ENCODE results near the gene EFR3B. TPM values are rescaled to one million over a fixed set of nuclear protein-coding genes. Genes with fewer than 3 reads are reported as not detected.

The EFR3B gene
- total RNA-seq, 1 experiment from 2014 or later: 8.9 TPM

DNA sequence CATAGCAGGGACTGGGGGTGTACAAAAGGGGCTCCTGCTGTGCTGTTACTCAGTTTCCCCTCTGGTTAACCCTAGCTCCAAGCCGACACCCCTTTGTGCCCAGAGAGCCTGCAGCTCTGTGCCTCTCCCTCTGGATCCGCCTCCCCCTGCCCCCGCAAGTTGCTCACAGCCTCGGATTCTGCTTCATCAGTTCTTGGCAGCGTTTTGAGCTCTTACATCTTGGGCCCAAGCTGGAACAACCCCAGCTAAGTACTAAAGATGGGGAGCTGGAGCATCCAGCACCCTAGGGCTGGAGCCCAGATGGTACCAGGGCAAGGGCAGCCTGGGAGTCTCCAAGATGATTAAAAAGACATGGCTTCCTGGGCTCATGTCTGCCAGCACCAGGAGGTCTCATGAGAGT, 85.8 kb downstream of the EFR3B start:
- no peak for DNase-seq (ENCODE audit: low spot score)
- Mint-ChIP-seq H3K4me1 (peaks cover 11% of the 10 kb centered on the region), H3K4me3 (no peak overlapping the region), H3K9me3 (no peaks in the 10 kb centered on the region), H3K27ac (no peak overlapping the region), H3K36me3 (no peaks in the 10 kb centered on the region), H3K27me3 (ENCODE audit: low read depth) (peaks cover 18% of the 10 kb centered on the region)
- ATAC-seq: no peak
- POLR2A ChIA-PET: interaction anchor here (0.6 kb wide), 1 partner anchor 23 kb away, joined by 4 read pairs; no protein-coding TSS in a partner anchor
- TF ChIP-seq OVOL2 (CRISPR knock-in tag; IDR thresholded peaks at IDR 0.05; ENCODE audit: borderline replicate concordance) (no peak), TEAD1 (CRISPR knock-in tag; IDR thresholded peaks at IDR 0.05) (no peak), SMAD4 (CRISPR knock-in tag; IDR thresholded peaks at IDR 0.05) (no peak), JUN (CRISPR knock-in tag; IDR thresholded peaks at IDR 0.05) (no peak), NR1H2 (CRISPR knock-in tag; IDR thresholded peaks at IDR 0.05) (no peak), ZNF232 (CRISPR knock-in tag; IDR thresholded peaks at IDR 0.05) (no peak), NFE2L1 (CRISPR knock-in tag; IDR thresholded peaks at IDR 0.05) (no peak), GTF2I (CRISPR knock-in tag; conservative IDR thresholded peaks at IDR 0.05) (no peak), SOX15 (CRISPR knock-in tag; IDR thresholded peaks at IDR 0.05) (no peak)
- TF ChIP-seq, protein P1, sequence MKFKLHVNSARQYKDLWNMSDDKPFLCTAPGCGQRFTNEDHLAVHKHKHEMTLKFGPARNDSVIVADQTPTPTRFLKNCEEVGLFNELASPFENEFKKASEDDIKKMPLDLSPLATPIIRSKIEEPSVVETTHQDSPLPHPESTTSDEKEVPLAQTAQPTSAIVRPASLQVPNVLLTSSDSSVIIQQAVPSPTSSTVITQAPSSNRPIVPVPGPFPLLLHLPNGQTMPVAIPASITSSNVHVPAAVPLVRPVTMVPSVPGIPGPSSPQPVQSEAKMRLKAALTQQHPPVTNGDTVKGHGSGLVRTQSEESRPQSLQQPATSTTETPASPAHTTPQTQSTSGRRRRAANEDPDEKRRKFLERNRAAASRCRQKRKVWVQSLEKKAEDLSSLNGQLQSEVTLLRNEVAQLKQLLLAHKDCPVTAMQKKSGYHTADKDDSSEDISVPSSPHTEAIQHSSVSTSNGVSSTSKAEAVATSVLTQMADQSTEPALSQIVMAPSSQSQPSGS (CRISPR knock-in tag; IDR thresholded peaks at IDR 0.05; ENCODE audit: borderline replicate concordance, low read depth): no peak
- TF ChIP-seq, protein P2, sequence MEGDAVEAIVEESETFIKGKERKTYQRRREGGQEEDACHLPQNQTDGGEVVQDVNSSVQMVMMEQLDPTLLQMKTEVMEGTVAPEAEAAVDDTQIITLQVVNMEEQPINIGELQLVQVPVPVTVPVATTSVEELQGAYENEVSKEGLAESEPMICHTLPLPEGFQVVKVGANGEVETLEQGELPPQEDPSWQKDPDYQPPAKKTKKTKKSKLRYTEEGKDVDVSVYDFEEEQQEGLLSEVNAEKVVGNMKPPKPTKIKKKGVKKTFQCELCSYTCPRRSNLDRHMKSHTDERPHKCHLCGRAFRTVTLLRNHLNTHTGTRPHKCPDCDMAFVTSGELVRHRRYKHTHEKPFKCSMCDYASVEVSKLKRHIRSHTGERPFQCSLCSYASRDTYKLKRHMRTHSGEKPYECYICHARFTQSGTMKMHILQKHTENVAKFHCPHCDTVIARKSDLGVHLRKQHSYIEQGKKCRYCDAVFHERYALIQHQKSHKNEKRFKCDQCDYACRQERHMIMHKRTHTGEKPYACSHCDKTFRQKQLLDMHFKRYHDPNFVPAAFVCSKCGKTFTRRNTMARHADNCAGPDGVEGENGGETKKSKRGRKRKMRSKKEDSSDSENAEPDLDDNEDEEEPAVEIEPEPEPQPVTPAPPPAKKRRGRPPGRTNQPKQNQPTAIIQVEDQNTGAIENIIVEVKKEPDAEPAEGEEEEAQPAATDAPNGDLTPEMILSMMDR (IDR thresholded peaks at IDR 0.05): no peak
- TF ChIP-seq, protein P3, sequence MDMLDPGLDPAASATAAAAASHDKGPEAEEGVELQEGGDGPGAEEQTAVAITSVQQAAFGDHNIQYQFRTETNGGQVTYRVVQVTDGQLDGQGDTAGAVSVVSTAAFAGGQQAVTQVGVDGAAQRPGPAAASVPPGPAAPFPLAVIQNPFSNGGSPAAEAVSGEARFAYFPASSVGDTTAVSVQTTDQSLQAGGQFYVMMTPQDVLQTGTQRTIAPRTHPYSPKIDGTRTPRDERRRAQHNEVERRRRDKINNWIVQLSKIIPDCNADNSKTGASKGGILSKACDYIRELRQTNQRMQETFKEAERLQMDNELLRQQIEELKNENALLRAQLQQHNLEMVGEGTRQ (CRISPR knock-in tag; IDR thresholded peaks at IDR 0.05): no peak
- TF ChIP-seq, protein P4, sequence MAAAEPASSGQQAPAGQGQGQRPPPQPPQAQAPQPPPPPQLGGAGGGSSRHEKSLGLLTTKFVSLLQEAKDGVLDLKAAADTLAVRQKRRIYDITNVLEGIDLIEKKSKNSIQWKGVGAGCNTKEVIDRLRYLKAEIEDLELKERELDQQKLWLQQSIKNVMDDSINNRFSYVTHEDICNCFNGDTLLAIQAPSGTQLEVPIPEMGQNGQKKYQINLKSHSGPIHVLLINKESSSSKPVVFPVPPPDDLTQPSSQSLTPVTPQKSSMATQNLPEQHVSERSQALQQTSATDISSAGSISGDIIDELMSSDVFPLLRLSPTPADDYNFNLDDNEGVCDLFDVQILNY (CRISPR knock-in tag; IDR thresholded peaks at IDR 0.05): no peak
- CTCF ChIA-PET: interaction anchor here (0.6 to 5.7 kb wide), 5 partner anchors 38 to 216 kb away, joined by 3 to 140 read pairs (median 4); no protein-coding TSS in a partner anchor

DNA sequence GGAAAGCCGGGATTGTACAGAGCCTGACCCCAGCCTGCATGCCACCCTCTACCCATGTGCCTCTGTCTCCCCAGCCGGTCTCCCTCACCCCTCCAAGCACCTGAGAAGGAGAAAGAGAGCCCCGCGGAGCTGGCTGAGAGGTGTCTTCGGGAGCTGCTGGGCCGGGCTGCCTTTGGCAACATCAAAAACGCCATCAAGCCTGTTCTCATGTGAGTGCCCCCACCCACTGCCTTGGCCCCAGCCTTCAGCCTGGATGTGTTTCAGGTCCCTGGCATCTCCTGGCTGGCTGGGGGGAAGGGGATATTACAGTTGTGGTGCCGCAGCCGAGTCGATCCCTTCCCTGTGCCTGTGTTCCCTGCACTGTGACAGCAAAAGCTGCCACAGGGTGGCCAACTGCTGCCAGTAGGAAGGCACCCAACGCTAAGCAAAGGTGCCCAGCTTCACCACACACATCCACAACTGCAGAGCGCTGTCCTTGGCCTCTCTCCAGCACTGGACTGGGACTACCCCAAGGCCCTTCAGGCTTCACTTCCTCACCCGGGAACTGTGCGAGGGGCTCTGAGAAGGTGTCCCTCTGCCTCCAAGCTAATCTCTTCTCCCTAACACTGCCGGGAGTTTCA, 88.1 kb downstream of the EFR3B start:
- H3K4me1 Mint-ChIP-seq: peaks cover 13% of the 10 kb centered on the region
- ChIA-PET POLR2A (interaction anchor here (0.9 to 1.0 kb wide), 2 partner anchors 87 to 155 kb away, joined by 3 read pairs; no protein-coding TSS in a partner anchor), CTCF (interaction anchor here (0.6 to 5.7 kb wide), 52 partner anchors 9 to 516 kb away, joined by 3 to 140 read pairs (median 4); partner anchors contain the start of genes EFR3B and POMC)
- DNase-seq (ENCODE audit: low spot score) (no peak), ATAC-seq (no peak)
- no peaks in the 10 kb centered on the region for H3K36me3 Mint-ChIP-seq
- no peak overlapping the region for H3K27ac Mint-ChIP-seq
- H3K4me3 Mint-ChIP-seq: no peak overlapping the region
- H3K27me3 Mint-ChIP-seq (ENCODE audit: low read depth): peaks cover 26% of the 10 kb centered on the region
- no peak for TF ChIP-seq ZNF138 (CRISPR knock-in tag; conservative IDR thresholded peaks at IDR 0.05)
- TF ChIP-seq NR3C1 (CRISPR knock-in tag; conservative IDR thresholded peaks at IDR 0.05; ENCODE audit: low read depth): no peak
- H3K9me3 Mint-ChIP-seq: no peaks in the 10 kb centered on the region

DNA sequence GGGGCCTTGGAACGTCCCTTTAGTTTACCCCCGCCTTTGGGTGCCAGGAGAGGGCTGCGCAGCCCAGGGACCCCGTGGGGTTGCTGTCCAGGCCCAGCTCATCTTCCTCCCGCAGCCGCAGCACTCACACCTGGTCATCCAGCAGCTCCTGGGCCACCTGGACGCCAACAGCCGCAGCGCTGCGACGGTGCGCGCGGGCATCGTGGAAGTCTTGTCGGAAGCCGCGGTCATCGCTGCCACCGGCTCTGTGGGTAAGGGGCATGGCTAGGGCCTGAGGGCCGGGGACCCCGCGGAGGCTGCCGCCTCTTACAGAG, 89.3 kb downstream of the EFR3B start:
- Mint-ChIP-seq H3K36me3 (no peaks in the 10 kb centered on the region; the same call in 1 of the 2 replicates), H3K27ac (no peak overlapping the region), H3K4me3 (peak overlapping the region; percentile 69), H3K9me3 (no peaks in the 10 kb centered on the region), H3K27me3 (ENCODE audit: low read depth) (peaks cover 26% of the 10 kb centered on the region), H3K4me1 (peaks cover 13% of the 10 kb centered on the region)
- ATAC-seq (no peak), DNase-seq (ENCODE audit: low spot score) (no peak)
- TF ChIP-seq ZNF416 (CRISPR knock-in tag; IDR thresholded peaks at IDR 0.05): no peak
- peak; percentile 23; the same call in 1 of the 2 replicates for TF ChIP-seq FOXP1 (CRISPR knock-in tag; IDR thresholded peaks at IDR 0.05; ENCODE audit: borderline replicate concordance)
- CTCF ChIA-PET: interaction anchor here (0.5 to 5.7 kb wide), 12 partner anchors 12 to 671 kb away, joined by 3 to 140 read pairs (median 4); partner anchors contain the start of gene EFR3B
- POLR2A ChIA-PET: interaction anchor here (0.6 to 0.9 kb wide), 2 partner anchors 63 to 156 kb away, joined by 3 to 6 read pairs; no protein-coding TSS in a partner anchor

Measured in WTC11 (cell line).